IMR-90 (cell line): Measurements from ENCODE around the gene TENM4. TPM values are rescaled to one million over a fixed set of nuclear protein-coding genes. Genes with fewer than 3 reads are reported as not detected.

Experiments
- ATAC-seq: fragments of 200-7000 bp; cut with Tn5 transposase; 2 replicates; pipeline ENCODE4 v1.9.1; 2020; ENCODE audit warnings: low read depth, mild to moderate bottlenecking, moderate library complexity
- BruUV-seq: library from RNA; stranded (reverse); fragments of 400-500 nt; replicated peaks from 2 replicates; lab custom pipeline; 2021; lab: Mats Ljungman, UMichigan
- CTCF ChIA-PET: fragments of 300-600 bp; formaldehyde crosslinking; extraction: SDS; loops from one replicate; lab custom pipeline; 2021; ENCODE audit warnings: antibody characterized with exemption; lab: Yijun Ruan, JAX
- POLR2A ChIA-PET: fragments of 300-600 bp; sonication (Branson Sonifier 250); formaldehyde crosslinking; loops from one replicate; lab custom pipeline; 2022; ENCODE audit warnings: antibody characterized with exemption; ENCODE audit not compliant: unreplicated experiment; lab: Charles Lee
- DNase-seq: peaks from one replicate; pipeline ENCODE4 v3.0.0; 2013
- H2AFZ ChIP-seq: replicated peaks from 2 replicates; pipeline ENCODE3; 2013; ENCODE audit warnings: low read length, mild to moderate bottlenecking; ENCODE audit not compliant: poor library complexity
- H2AK5ac ChIP-seq: 2 replicates; pipeline ENCODE4 v1.6.1; 2013; ENCODE audit warnings: low read depth, low read length, inconsistent platforms
- H2AK9ac ChIP-seq: replicated peaks from 2 replicates; pipeline ENCODE3; 2013; ENCODE audit warnings: mild to moderate bottlenecking, low read depth, low read length, moderate library complexity; ENCODE audit not compliant: poor library complexity
- H2BK120ac ChIP-seq: 2 replicates; pipeline ENCODE4 v1.6.1; 2013; ENCODE audit warnings: low read depth, low read length, inconsistent platforms
- H2BK15ac ChIP-seq: 3 replicates; pipeline ENCODE4 v1.6.1; 2013; ENCODE audit warnings: low read depth, low read length, inconsistent platforms
- H2BK20ac ChIP-seq: 2 replicates; pipeline ENCODE4 v1.6.1; 2013; ENCODE audit warnings: low read depth, mild to moderate bottlenecking, inconsistent platforms, low read length, moderate library complexity
- H2BK5ac ChIP-seq: 2 replicates; pipeline ENCODE4 v1.6.1; 2013; ENCODE audit warnings: mild to moderate bottlenecking, low read depth, low read length, inconsistent platforms; ENCODE audit not compliant: poor library complexity, severe bottlenecking
- H3K14ac ChIP-seq: replicated peaks from 2 replicates; pipeline ENCODE4 v1.6.1; 2013; ENCODE audit warnings: low read depth, low read length, inconsistent platforms
- H3K18ac ChIP-seq: 2 replicates; pipeline ENCODE4 v1.6.1; 2013; ENCODE audit warnings: low read depth, low read length, control low read depth
- H3K23ac ChIP-seq: 2 replicates; pipeline ENCODE4 v1.6.1; 2013; ENCODE audit warnings: low read depth, low read length, inconsistent platforms
- H3K27ac ChIP-seq: 2 replicates; pipeline ENCODE4 v1.5.1; 2013; ENCODE audit warnings: mild to moderate bottlenecking, control low read depth, low read length; ENCODE audit not compliant: insufficient read depth
- H3K27me3 ChIP-seq: 2 replicates; pipeline ENCODE4 v1.6.1; 2013; ENCODE audit warnings: low read length; ENCODE audit not compliant: control insufficient read depth, insufficient read depth
- H3K36me3 ChIP-seq: 2 replicates; pipeline ENCODE4 v1.6.1; 2013; ENCODE audit warnings: low read length, mixed read lengths; ENCODE audit not compliant: control insufficient read depth, insufficient read depth
- H3K4ac ChIP-seq: 2 replicates; pipeline ENCODE4 v1.6.1; 2013; ENCODE audit warnings: low read depth, low read length, inconsistent platforms
- H3K4me1 ChIP-seq: 2 replicates; pipeline ENCODE4 v1.6.1; 2013; ENCODE audit warnings: low read length, mixed read lengths; ENCODE audit not compliant: control insufficient read depth, insufficient read depth
- H3K4me2 ChIP-seq: 2 replicates; pipeline ENCODE4 v1.6.1; 2013; ENCODE audit warnings: low read depth, mild to moderate bottlenecking, control low read depth, low read length, moderate library complexity
- H3K4me3 ChIP-seq: 2 replicates; pipeline ENCODE4 v1.5.1; 2013; ENCODE audit warnings: low read depth, mild to moderate bottlenecking, control low read depth, low read length, moderate library complexity; ENCODE audit not compliant: insufficient read depth
- H3K56ac ChIP-seq: 2 replicates; pipeline ENCODE4 v1.6.1; 2013; ENCODE audit warnings: low read length, inconsistent platforms; ENCODE audit not compliant: insufficient read depth; ENCODE audit errors: extremely low read depth
- H3K79me1 ChIP-seq, 2 experiments: 2 replicates each; pipeline ENCODE4 v1.6.1; 2013; ENCODE audit warnings: low read length in 2 of 2, inconsistent platforms in 1 of 2, low read depth in 1 of 2
- H3K9ac ChIP-seq: 2 replicates; pipeline ENCODE4 v1.6.1; 2013; ENCODE audit warnings: low read depth, low read length, control low read depth
- H3K9me1 ChIP-seq: 2 replicates; pipeline ENCODE4 v1.6.1; 2013; ENCODE audit warnings: low read length, inconsistent platforms; ENCODE audit not compliant: insufficient read depth
- H3K9me3 ChIP-seq: 2 replicates; pipeline ENCODE4 v1.6.1; 2013; ENCODE audit warnings: low read length; ENCODE audit not compliant: control insufficient read depth, insufficient read depth
- H4K20me1 ChIP-seq: 2 replicates; pipeline ENCODE4 v1.6.1; 2013; ENCODE audit warnings: low read length, inconsistent platforms; ENCODE audit not compliant: insufficient read depth
- H4K5ac ChIP-seq: 2 replicates; pipeline ENCODE4 v1.6.1; 2013; ENCODE audit warnings: mild to moderate bottlenecking, low read depth, low read length, control low read depth
- H4K8ac ChIP-seq, 2 experiments: 2 replicates each; pipeline ENCODE4 v1.6.1; 2013; ENCODE audit warnings: low read depth in 2 of 2, low read length in 2 of 2, control low read depth in 1 of 2, inconsistent platforms in 1 of 2
- H4K91ac ChIP-seq: 2 replicates; pipeline ENCODE4 v1.6.1; 2013; ENCODE audit warnings: low read depth, low read length, inconsistent platforms; ENCODE audit not compliant: insufficient read depth
- MAFK ChIP-seq: IDR thresholded peaks from 2 replicates; pipeline ENCODE4 v1.6.1; 2012; ENCODE audit warnings: low read depth, low read length, improper control_type of control experiment
- POLR2A ChIP-seq: IDR thresholded peaks from 2 replicates; pipeline ENCODE4 v1.6.1; 2012; ENCODE audit warnings: mild to moderate bottlenecking, low read depth, low read length
- whole genome bisulfite sequencing, 2 experiments: methylation state at CpG; one replicate each; pipeline versions ENCODE4 v1.1.5 to v1.1.7; 2013; ENCODE audit warnings: missing lambda C conversion rate in 2 of 2; ENCODE audit not compliant: insufficient read length in 1 of 2; ENCODE audit errors: extremely low coverage in 2 of 2; 5-methylcytosine and 5-hydroxymethylcytosine counted together
- dilution Hi-C: fragments of 300-500 bp; cut with HindIII; formaldehyde crosslinking; loops from one replicate; pipeline ENCODE4 v1.14.3; 2018; ENCODE audit warnings: low sequenced_read_pairs; ENCODE audit not compliant: unreplicated experiment
- in situ Hi-C: fragments of 300-500 bp; cut with MboI; formaldehyde crosslinking; loops from 3 replicates; pipeline ENCODE4 v1.14.3; 2019; ENCODE audit warnings: low sequenced_read_pairs, inconsistent platforms, mixed read lengths
- intact Hi-C: fragments of 100-400 bp; cut with micrococcal nuclease; formaldehyde crosslinking; loops from 2 replicates; pipeline ENCODE4 v1.10.0; 2022
- polyA plus RNA-seq, 3 experiments: library from polyadenylated mRNA; depleted of rRNA; stranded (reverse); fragments of >200 nt; gene quantifications; 2 replicates each; pipeline ENCODE4 v1.2.3, GENCODE V29; 2012; ENCODE audit warnings: low replicate concordance in 1 of 3
- total RNA-seq: library from RNA; depleted of rRNA; stranded (reverse); fragments of >200 nt; gene quantifications from 2 replicates; pipeline ENCODE4 v1.2.3, GENCODE V29; 2012
- TF ChIP-seq, protein P1 (sequence below): fragments of 150-350 bp; IDR thresholded peaks from 2 replicates; pipeline ENCODE4 v1.6.1; 2016; ENCODE audit warnings: low read depth, mild to moderate bottlenecking, low read length, moderate library complexity, borderline replicate concordance

Gene TENM4
- total and polyA plus RNA-seq, 2 of the 4 experiments (the other 2 are of a cell fraction), result 7.4 to 9.0 TPM

DNA sequence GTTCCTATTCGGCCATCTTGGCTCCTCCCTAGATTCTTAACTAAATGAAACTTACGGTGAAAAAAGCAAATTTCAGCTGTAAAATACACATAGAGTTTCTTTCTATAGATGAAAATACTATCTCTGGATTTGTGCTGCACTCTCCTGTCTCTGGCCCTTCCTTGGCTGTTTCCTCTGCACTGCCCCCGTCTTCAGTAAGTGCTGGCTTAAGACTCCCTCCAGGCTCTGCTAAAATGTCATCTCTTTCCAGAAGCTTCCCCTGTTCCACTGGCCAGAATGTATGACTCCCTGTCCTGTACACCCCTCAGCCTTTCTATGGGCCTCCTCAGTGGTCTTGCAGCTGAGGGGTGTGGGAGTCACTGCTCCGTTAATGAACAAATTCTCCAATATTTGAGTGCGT is 757.1 kb downstream of the TENM4 start:
- H2AK5ac ChIP-seq, result no peak overlapping the region
- no peak overlapping the region for H4K5ac ChIP-seq
- no peak for DNase-seq
- H3K36me3 ChIP-seq, result peaks cover 5% of the 10 kb centered on the region; the same call in 1 of the 2 replicates
- H2BK15ac ChIP-seq, result no peak overlapping the region
- no peaks in the 10 kb centered on the region for H3K9me1 ChIP-seq
- in situ Hi-C loops, result no loop called here
- no peak overlapping the region for H3K4me2 ChIP-seq
- H4K8ac ChIP-seq, result no peak overlapping the region
- no peak overlapping the region for H3K23ac ChIP-seq
- intact Hi-C loops, result no loop called here
- BruUV-seq, result no TSS peak
- H3K79me1 ChIP-seq, result no peaks in the 10 kb centered on the region
- H3K18ac ChIP-seq, result no peak overlapping the region
- H3K27me3 ChIP-seq, result no peaks in the 10 kb centered on the region
- H2AK9ac ChIP-seq, result no peak overlapping the region
- WGBS, 2 experiments, result no CpG with 5 or more reads among the region's 5 CpGs
- no peak overlapping the region for H3K14ac ChIP-seq
- H4K91ac ChIP-seq, result no peak overlapping the region
- POLR2A ChIA-PET, result no interaction called here
- no peak overlapping the region for H3K4ac ChIP-seq
- H2BK5ac ChIP-seq, result no peak overlapping the region
- no peaks in the 10 kb centered on the region for H4K20me1 ChIP-seq
- H2BK120ac ChIP-seq, result no peak overlapping the region
- no peak overlapping the region for H2BK20ac ChIP-seq
- no peak overlapping the region for H3K56ac ChIP-seq
- H3K4me1 ChIP-seq, result no peaks in the 10 kb centered on the region
- H3K4me3 ChIP-seq, result no peak overlapping the region
- TF ChIP-seq, protein P1, sequence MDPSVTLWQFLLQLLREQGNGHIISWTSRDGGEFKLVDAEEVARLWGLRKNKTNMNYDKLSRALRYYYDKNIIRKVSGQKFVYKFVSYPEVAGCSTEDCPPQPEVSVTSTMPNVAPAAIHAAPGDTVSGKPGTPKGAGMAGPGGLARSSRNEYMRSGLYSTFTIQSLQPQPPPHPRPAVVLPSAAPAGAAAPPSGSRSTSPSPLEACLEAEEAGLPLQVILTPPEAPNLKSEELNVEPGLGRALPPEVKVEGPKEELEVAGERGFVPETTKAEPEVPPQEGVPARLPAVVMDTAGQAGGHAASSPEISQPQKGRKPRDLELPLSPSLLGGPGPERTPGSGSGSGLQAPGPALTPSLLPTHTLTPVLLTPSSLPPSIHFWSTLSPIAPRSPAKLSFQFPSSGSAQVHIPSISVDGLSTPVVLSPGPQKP, result no peak
- TF ChIP-seq MAFK, result no peak
- TF ChIP-seq POLR2A, result no peak
- dilution Hi-C loops, result no loop called here
- H3K9ac ChIP-seq, result no peak overlapping the region
- ATAC-seq, result no peak
- no peaks in the 10 kb centered on the region for H3K9me3 ChIP-seq
- H2AFZ ChIP-seq, result no peak overlapping the region
- no peak overlapping the region for H3K27ac ChIP-seq
- CTCF ChIA-PET, result no interaction called here
